ENCODE data around the gene PHF12. TPM values are rescaled to one million over a fixed set of nuclear protein-coding genes. Genes with fewer than 3 reads are reported as not detected.

Gene PHF12
- total RNA-seq, 1 experiment from 2014 or later = 11.3 TPM

GRCh38 chr17:28860363-28860808 is 90.9 kb downstream of the PHF12 start:
- no peak for DNase-seq (ENCODE audit: low spot score)

- DNase-seq (ENCODE audit: low spot score) = no peak
Measured at GRCh38 chr17:28858801-28859355, 92.4 kb downstream of the PHF12 start.

- no peak for DNase-seq (ENCODE audit: low spot score)
Measured at GRCh38 chr17:28857905-28858800, 93.2 kb downstream of the PHF12 start.

- no peak for DNase-seq (ENCODE audit: low spot score)
Measured at GRCh38 chr17:28856028-28856574, 95.2 kb downstream of the PHF12 start.

- DNase-seq (ENCODE audit: low spot score) = no peak
Measured at GRCh38 chr17:28855336-28855679, 96.0 kb downstream of the PHF12 start.

Other genes starting within 250 kb of the PHF12 start
- gene PROCA1, start 239.6 kb downstream of the PHF12 start, total RNA-seq (2014; rRNA removed; shearing (Covaris generic)) = 0.70 TPM in 1 of 2 replicates, not detected in the other
- 233 and 275 TPM in 2 replicates for gene RAB34, start 233.7 kb downstream of the PHF12 start, total RNA-seq (2014; rRNA removed; shearing (Covaris generic))
- gene RPL23A, start 231.5 kb downstream of the PHF12 start, total RNA-seq (2014; rRNA removed; shearing (Covaris generic)) = 957 and 967 TPM in 2 replicates
- gene TLCD1, start 225.3 kb downstream of the PHF12 start, total RNA-seq (2014; rRNA removed; shearing (Covaris generic)) = 21.0 and 34.2 TPM in 2 replicates
- gene NEK8, start 222.7 kb downstream of the PHF12 start, total RNA-seq (2014; rRNA removed; shearing (Covaris generic)) = 1.4 and 3.1 TPM in 2 replicates
- gene TRAF4, start 207.5 kb downstream of the PHF12 start, total RNA-seq (2014; rRNA removed; shearing (Covaris generic)) = 27.7 and 40.5 TPM in 2 replicates
- gene FAM222B, start 108.7 kb downstream of the PHF12 start, total RNA-seq (2014; rRNA removed; shearing (Covaris generic)) = 3.6 and 4.1 TPM in 2 replicates
- gene ERAL1, start 96.5 kb downstream of the PHF12 start, total RNA-seq (2014; rRNA removed; shearing (Covaris generic)) = 23.4 and 37.5 TPM in 2 replicates
- 15.5 and 21.3 TPM in 2 replicates for gene FLOT2, start 53.8 kb downstream of the PHF12 start, total RNA-seq (2014; rRNA removed; shearing (Covaris generic))
- gene DHRS13, start 48.4 kb downstream of the PHF12 start, total RNA-seq (2014; rRNA removed; shearing (Covaris generic)) = 12.3 and 16.1 TPM in 2 replicates
- gene SEZ6, start 54.5 kb upstream of the PHF12 start, total RNA-seq (2014; rRNA removed; shearing (Covaris generic)) = not detected in 2 replicates
- gene PIPOX, start 91.6 kb upstream of the PHF12 start, total RNA-seq (2014; rRNA removed; shearing (Covaris generic)) = 0.23 and 0.58 TPM in 2 replicates
- 8.4 and 10.1 TPM in 2 replicates for gene MYO18A, start 228.9 kb upstream of the PHF12 start, total RNA-seq (2014; rRNA removed; shearing (Covaris generic))

Measured in H4 (cell line).